SW 1271 (cell line): ENCODE measurements around the gene KDM5B.
"Not testable (repeated sequence)": the region's sequence is repeated elsewhere in the genome, so short reads cannot be mapped to it uniquely, and the experiment has no call there.

Source experiments
- DNase-seq, 2 experiments: peaks; one replicate each; lab custom pipeline; 2025; lab: John Stamatoyannopoulos, UW

KDM5B gene

DNA sequence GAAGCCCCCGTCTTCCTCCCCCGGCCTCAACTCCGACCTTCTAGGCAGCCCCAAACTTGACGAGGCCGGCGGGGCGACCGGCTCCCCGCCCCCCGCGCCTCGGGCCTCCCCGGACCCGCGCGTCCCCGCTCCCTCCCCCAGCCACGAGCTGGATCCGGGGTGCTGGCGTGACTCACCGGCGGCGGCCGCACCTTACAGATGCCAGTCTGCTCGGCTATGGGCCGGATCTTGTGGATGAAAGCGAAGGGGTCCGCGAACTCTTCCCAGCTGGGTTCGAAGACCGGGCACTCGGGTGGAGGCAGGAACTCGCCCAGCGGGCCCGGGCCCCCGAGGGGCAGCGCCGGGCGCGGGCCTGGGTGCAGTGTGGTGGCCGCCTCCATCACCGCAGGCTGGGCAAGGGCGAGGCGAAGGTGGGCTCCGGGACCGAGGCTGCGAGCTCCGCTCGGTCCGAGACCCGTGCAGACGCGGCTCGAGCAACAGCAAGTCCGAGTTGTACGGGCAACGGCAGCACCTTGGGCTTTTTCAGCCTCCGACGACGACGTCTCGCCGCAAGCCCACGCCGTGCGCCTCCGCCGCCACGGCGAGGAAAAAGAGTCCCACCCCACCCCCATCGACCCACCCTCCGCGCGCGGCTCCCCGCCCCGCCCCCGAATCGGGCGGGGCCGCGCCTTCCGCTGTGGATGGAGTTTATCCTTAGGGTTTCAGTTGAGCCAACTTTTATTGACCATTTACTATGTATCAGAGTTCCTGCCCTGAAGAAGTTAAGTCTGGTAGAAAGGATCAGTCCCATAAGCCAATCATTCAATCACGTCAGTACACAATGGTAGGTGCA, at the start of gene KDM5B:
KDM5B (minus strand) TSS at position 496 of the 832 bp plus-strand sequence; CDS start at position 380, 116 bp downstream.
- peak in 1 of 2 experiments; percentile 47 for DNase-seq

DNA sequence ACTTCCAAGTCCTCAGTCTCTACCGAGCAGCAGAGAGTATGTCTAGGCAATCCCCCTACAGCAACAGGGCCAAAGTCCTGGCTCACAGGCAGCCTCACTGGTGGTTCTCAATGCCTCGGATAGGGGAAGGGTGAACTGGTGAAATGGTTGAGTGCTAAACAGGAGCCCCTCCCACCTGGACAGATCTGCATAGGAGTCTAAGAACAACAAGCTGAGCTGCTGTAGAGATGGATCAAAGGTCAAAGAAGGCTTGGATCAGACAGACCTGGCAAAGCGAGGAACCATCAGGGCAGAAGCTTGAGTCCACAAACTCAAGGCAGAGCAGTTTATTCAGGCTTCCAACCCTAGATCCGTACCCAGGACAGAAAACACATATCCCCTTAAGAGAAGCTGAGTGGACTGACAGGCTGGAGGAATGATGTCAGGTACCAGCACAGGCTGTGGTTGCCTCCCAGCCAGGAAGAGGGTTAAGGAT, 49.0 kb upstream of the KDM5B start:
- DNase-seq: no peak

DNA sequence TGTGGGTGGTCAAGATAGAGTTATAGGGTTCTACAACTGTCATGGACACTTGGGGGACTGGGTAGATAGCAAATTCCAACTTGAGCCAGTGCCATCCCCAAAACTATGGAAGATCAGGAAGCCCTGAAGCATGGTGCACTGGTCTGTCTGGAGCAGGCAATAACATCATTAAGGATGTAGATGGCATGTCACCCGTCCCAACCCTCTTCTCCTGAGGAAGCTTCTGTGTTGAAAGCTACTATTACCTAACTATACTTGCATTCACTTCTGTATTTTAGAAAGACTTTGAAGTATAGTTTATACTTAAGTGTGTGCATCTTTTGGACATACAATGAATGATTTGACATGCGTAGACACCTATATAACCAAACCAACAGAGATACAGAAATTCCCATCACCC, 47.8 kb upstream of the KDM5B start:
- DNase-seq: no peak

DNA sequence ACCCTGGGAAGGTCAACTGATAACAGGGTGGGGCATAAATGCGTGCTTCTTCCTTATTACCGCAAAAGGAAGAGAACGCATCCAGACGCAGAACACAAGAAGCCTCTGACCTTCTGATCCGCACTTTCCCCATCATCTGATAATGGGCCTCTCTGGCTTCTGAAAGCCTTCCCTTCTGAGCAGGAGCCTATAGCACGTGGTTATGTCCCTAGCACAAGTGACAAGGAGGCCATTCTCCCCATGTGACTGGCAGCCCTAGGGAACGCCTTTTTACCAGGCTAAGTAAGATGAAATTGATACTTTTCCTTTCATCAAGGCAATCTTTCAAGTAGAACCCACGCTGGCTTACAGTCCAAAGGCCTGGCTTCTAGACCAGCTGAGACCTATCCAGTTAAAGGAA, 46.6 kb upstream of the KDM5B start:
- DNase-seq: no peak

DNA sequence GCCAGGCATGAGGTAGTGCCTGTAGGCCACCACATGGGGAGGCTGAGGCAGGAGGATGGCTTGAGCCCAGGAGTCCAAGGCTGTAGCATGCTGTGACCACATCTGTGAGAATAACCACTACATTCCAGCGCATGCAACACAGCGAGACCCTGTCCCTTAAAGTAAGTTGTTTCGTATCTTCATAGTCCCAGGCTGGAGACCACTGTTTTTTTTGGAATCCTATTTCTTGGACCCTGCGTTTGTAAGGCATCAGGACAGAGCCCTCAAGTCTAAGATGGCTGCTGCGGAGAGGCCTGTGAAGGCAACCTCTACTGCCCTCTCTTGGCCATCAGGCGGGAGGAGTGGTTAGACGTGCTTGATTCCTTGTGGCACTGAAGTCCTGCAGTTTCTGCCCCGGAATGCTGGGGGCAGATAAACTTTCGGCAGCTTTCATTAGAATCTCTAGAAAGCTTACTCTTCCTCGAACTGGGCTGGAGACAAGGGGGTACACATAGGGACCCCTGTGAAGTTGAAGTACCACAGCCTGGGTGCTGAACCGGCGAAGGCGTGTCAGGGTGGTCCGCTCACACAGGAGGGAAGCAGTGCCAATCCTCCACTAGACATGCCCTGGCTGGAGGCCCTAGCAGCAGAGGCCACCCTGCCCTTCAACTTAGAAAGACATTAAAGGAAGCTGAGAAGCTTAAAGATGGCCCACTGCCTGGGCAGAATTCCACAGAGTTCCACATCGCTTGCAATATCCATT, 44.1 kb upstream of the KDM5B start:
- peak in 1 of 2 experiments; percentile 12 for DNase-seq

DNA sequence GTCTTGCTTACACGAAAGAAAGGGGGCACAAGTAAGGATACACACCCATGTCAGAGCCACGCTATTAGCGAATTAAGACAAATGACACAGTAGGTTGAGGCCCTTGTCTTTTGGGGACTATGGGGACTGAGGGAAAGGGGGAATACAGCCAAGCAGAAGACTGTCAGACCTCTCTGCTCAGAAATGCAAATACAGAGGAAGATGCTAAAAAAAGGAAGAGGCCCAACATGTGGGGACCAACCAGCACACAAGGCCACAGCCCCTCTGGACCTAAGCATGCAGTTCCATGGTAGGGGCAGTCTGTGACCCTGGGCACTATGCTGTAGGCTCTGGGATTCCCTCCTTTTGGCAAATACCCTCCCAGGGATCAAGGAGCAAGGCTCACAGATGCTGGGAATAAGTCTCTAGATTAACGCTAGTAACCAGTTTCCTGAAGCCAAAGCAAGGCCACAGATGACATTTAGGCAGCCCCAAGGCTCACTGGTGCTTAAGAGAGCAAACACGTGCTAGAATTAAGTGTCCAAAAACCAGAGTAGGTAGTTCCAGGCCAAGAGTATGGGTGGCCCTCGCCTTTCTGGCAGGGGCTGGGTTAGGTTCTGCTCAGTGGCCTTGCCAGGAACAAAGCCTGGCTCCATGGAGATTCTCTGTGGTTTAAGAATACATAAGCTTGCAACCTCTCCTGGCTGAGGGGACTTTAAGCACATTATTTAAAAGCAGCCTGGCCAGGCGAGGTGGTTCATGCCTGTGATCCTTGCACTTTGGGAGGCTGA, 42.6 kb upstream of the KDM5B start:
- DNase-seq: no peak

DNA sequence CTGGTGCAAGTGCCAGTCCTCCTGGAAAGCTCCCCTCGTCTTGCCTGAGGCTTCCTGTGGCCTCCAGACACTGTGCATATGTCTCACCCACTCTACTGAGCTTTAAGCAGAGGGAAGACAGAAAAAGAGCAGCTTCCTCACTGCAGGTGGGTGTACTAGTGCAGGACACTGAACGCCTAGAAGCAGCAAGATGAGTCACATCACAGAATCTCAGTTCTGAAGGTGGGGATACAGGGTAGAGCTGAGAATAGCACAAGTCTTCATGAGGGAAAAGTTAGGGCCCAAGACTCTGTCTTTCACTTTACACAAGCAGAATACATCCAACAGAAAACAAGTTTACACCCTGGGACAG, 39.9 kb upstream of the KDM5B start:
- no peak for DNase-seq

DNA sequence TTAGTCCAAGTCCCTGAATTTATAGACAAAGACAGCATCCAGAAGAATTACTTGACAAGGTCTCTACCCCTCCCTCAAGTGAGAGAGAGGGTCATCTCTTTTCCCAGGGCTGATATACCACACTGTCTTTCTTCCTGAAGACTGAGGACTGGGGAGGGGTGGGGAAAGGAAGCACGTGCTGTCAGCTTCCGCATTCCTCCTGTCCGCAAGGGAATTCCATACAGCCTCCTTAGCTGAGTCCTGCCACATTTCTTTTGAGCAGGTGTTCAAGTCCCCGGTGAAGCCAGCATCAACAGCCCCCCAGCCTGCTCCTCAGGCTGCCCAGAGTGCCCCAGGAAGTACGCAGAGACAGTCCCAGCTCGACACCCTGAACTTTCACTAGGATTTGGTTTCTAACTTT, 36.7 kb upstream of the KDM5B start:
- DNase-seq: no peak

DNA sequence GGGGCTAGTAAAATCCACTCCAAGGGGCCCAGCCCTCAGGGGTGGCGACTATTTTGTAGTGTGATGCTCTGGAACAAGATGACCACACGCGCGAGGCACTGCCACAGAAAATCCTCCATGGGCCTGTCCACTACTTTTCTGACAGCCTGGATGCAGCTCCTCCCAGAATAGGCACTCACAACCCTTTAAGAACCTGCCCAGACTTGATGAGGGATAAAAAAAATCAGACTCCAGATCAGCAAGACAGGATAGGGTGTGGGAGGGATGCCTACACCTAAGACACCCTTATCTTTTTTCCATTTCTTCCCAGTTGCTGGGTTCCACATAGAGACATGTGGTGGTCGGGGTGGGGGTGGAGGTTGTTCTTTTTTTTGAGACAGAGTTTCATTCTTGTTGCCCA, 36.0 kb upstream of the KDM5B start:
- DNase-seq: no peak

DNA sequence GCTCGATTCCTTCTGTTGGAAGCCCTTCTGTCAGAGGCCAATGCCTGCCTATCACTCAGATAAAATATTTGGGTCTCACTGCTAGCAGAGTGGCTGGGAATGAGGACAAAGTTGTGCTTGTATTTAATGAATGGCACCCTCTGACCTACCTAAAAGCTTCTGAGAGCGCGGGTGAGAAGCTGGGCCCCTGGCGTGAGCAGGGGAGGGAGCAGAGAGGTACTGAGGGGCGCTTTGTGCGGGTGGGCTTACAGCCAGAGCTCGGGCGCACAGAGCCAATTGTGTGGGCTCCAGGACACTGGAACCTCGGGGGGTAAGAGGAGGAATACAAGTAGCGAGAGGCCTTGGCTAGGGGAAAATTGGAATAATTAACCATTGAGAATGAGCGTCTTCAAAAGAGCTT, 34.9 kb upstream of the KDM5B start:
- DNase-seq: no peak

DNA sequence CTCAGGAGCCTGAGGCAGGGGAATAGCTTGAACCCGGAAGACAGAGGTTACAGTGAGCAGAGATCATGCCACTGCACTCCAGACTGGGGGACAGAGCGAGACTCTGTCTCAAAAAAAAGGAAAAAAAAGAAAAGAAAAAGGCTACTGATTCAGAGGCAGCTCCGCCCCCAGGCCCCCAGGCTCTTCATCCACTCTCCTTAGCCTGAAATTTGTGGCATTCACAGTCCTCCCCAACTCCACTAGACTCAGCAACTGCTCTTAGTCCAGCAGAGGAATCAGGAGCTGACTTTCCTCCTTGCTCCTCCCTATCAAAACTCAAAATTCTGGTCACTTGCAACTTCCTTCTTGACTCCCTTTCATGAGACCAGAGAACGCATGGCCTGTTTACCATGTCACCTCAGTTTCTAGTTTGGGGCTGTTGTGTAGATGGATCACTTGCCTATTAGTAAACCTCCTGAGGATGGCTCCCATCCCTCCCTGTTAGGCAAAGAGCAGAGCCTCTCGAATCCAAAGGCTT, 29.6 kb upstream of the KDM5B start:
- no peak for DNase-seq

DNA sequence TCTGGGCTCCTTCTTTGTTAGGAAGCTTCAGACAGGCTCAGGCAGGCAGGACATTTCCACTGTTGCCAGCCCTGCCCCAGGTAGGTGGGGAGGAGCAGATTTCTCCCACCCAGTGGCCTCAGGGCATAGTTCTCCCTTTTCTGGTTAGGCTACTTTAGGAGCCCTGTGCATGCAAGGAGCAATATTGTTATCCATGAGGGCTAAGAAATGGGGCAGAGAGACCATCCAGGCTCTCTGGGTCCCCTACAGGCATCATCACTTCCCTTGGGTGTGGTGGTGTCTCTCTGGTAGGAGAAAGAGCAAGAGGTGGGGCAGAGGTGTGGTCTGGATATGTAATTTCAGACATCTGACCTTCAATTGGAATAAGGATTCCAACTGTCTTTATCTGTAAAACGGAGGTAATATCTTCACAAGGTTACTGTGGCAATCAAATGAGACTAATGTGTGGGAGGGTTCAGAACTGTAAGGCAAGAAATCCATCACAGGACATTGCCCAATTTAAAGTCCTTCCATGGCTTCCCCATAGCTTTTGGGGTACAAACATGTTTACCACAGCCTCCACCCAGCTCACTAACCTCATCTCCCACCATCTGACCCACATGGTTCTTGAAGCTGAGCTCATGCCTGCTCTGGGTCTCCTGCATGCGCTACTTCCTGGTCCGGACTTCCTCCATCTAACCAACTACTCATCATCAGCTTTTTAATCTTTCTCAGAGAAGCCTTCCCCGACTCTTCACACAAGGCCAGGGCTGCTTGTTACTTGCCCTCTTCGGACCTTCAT, 28.6 kb upstream of the KDM5B start:
- DNase-seq: no peak

DNA sequence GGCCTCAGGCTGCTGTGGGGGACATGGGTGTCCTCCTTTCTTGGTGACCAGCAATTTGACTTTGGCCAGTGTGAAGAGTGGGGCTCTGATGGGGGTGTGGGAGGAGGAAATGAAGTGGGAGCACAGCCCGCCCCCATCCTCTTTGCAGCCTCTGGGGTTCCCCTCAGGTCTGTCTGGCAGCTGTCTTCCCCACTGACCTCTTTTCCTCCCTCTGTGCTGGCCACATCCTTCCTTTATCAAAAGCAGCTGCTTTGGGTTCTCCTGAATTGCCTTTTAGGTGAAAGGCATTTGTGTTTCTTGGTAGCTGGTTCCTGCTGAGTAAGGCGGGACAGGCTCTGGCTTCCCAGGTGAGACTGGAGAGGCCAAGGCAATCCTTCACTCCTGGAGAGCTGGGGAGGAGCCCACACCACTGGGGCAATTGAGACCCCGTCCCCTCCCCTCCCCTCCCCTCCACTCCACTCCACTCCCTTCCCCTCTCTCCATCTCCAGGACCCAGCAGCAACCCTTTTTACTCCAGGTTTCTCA, 27.4 kb upstream of the KDM5B start:
- DNase-seq: no peak

DNA sequence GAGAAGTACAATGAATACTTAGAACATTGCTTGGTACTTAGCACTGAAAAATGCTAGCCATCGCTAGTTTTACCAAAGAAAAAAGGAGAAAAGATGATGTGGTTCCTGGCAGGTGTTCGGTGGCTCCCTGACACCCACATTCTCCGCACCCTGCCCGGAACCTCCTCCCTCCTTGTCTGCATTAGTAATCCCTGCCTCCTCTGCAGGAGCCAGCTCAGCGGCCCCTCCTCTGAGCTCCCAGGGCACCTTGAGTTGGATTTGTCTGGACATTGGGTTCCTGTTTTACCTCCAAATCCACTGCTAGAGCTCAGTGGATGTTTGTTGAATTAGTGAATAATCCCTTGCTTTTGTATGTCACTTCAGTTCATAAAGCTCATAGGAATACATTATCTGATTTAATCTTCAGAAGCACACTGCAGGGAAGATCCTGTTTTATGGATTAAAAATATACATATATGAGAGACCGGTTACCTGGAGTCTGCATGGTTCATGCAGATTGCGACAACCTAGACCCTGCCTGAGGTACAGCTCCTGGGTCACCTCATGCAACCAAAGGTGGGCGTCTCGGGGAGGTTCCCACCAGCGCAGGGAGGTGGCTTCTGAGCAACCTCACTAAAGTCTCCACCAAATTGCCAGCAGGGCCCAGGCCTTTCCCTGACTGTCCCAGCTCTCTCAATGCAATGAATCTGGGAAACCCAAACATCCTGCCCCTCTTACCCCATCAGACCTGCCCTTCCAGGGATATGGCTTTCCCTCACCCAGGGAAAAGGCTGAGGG, 26.7 kb upstream of the KDM5B start:
- DNase-seq: no peak

DNA sequence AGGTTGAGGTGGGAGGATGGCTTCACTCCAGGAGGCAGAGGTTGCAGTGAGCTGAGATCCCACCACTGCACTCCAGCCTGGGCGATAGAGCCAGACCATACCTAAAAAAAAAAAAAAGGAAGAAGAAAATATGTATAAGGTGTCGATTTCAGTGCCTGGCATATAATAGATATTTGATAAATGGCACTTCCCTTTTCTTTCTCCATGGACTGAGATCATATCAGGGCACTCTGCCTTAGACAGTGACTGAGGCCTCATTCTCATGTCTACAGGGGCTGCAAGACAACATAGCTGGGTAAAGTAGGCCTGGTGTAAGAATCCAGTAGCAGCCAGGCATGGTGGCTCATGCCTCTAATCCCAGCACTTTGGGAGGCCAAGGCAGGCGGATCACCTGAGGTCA, 23.7 kb upstream of the KDM5B start:
- no peak for DNase-seq

DNA sequence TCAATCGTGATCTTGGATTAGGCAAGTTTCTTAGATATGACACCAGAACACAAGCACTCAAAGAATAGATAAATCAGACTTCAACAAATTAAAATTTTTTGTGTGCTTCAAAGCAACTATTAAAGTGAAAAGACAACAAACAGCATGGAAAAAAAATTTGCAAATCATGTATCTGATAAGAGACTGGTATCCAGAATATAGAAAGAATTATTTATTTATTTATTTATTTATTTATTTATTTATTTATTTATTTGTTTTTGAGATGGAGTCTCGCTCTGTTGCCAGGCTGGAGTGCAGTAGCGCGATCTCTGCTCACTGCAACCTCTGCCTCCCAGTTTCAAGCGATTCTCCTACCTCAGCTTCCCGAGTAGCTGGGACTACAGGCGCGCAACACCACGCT, 21.0 kb upstream of the KDM5B start:
- DNase-seq: not testable (repeated sequence)

DNA sequence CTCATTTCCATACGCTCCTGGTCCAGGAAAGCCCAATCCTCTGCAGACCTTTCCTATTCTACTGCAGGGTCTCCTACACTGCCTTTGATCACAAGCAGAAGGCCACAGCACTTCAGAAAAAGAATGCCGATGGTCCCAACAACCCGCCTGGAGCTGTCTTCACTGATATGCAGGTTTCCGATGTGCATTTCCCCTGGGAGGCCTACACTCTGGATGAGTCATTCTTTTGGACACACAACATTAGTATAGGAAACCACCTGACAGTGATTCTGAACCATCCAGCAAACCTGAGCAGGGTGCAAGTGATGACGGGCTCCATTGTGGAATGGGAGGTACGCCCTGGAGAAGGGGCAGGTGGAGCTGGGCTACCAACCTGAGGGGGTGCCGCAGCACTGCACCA, 17.5 kb upstream of the KDM5B start:
- DNase-seq: no peak

DNA sequence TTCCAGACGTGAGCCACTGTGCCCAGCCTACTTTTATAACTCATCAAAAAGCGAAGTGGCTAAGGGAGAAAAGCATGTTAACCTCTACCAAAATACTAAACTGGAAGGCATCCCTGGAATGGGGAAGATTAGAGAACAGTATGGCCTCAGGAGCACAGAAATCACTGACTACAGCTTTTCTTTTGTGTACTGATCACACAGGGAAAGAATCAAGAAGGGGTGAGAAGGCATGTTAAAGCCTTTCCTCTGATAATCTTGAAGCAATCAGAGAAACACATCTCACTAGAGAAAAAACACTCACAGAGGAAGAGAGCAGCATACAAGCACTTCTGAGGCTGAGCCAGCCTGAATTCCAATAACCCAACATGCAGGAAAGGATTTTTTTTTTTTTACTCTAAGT, 13.2 kb upstream of the KDM5B start:
- no peak for DNase-seq

DNA sequence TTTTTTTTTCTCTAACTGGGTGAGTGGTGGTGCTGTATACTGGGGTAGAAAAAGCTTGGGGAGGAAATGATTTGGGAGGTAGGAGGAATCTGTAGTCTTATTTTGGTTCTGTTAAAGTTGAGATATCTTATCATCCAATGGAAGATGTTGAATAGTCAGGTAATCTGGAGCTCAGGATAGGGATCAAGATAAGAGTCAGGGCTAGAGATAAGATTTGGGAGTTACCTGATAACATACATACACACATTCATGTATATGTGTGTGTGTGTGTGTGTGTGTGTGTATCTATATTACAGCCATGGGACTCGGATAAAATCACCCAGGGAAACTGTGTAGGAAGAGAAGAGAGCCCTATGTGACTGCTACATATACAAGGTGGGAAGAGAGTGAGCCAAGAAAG, 10.6 kb upstream of the KDM5B start:
- DNase-seq: no peak

DNA sequence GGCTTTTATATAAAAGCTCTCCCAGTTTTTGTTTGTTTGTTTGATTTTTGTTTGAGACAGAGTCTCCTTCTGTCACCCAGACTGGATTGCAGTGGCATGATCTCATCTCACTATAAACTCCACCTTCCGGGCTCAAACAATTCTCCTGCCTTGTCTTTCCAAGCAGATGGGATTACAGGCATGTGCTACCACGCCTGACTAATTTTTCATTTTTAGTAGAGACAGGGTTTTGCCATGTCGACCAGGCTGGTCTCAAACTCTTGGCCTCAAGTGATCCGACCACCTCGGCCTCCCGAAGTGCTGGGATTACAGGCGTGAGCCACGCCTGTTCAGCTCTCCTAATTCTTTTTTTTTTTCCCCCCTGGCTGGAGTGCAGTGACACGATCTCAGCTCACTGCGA, 6.9 kb upstream of the KDM5B start:
- no peak for DNase-seq
